HG03066 (cell line): ENCODE results near the gene NCOA1.

Experiments
- ATAC-seq: cut with Tn5 transposase; IDR thresholded peaks from one replicate; pipeline ENCODE4 v1.9.1; 2021; ENCODE audit warnings: low read depth; ENCODE audit not compliant: unreplicated experiment

The NCOA1 gene

DNA sequence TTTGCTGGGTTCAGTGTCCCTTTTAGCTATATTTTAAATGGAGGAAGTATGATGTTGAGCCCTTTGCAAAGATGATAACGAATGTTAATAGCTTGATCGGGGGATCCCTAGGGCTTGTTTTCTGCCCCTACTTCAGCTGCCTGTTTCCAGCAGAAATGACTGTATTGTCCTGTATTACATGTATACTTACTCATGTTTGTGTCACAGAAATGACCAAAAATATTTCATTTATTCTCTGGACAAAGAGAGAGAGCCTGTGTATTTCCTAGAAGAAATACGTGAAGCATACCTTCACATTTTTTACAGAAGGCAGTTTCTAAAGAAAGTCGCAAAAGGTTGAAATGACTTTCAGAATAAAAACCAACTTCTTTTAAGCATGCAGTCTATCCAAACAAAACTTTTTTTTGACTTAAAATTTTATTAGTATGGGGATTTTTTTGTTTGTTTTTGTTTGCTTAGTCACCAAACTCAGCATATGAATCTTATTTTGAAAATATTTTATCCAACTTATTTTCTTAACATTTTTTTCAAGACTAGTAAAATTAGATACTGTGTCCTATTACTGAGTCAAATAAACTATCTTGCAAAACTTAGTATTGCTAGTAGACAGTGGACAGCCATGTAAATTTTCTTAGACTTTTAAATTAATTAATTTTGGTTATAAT is 233.2 kb downstream of the NCOA1 start:
- ATAC-seq: no peak

- no peak for ATAC-seq
These were observed 234.9 kb downstream of the NCOA1 start for GRCh38 chr2:24725956-24726355.

DNA sequence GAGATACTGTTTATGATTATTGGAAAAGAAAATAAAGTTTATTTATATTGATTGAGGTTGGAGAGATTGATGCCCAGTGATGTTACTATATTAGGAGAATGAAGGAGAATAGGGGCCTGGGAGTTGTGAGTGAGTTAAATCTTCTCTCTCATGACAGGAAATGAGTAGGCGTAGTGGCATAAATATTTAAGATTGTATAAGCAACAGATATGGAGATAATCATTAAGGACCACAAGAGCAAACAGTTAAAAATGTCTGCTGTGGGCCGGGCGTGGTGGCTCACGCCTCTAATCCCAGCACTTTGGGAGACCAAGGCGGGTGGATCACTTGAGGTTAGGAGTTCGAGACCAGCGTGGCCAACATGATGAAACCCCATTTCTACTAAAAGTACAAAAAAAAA is 239.4 kb downstream of the NCOA1 start:
- ATAC-seq: no peak

GRCh38 chr2:24731040-24731439 is 240.0 kb downstream of the NCOA1 start:
- ATAC-seq: no peak

DNA sequence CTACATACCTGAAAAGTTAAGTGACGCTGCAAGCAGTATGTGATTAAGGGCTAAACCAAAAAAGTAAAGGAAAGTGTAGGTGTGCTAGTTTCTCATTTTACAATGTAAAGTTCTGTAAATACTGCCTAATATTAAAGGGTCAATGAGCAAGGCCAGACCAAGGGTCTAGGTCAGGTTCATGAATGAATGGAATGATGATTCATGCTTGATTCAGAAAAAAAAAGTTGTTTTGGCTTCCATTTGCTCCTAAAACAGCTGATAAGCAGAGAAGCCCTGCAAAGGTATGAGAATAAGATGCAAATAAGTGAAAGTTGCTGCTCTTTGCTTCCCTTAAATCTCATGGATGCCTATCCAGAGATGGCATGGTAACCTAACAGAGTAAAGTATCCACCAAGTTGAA is 240.9 kb downstream of the NCOA1 start:
- no peak for ATAC-seq

DNA sequence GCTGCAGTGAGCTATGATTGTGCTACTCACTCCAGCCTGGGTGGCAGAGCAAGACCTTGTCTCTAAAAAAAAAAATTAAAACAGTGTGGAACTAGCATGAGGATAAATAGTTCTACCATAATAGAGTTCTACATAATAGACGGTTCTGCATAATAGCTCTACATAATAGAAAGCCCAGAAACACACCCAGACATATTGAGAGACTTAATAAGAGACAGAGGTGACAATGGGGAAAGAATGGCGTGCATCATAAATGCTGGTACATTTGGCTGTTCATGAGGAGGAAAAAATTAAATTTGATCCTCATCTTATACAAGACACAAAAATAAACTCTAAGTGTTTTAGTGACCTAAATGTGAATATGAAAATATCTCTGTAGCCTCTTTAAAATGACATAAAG is 243.7 kb downstream of the NCOA1 start:
- no peak for ATAC-seq

- ATAC-seq: no peak
These were observed 248.4 kb downstream of the NCOA1 start for GRCh38 chr2:24739354-24740025.

GRCh38 chr2:24740142-24740541 is 249.1 kb downstream of the NCOA1 start:
- ATAC-seq: no peak

GRCh38 chr2:24742730-24743129 is 251.7 kb downstream of the NCOA1 start:
- no peak for ATAC-seq

DNA sequence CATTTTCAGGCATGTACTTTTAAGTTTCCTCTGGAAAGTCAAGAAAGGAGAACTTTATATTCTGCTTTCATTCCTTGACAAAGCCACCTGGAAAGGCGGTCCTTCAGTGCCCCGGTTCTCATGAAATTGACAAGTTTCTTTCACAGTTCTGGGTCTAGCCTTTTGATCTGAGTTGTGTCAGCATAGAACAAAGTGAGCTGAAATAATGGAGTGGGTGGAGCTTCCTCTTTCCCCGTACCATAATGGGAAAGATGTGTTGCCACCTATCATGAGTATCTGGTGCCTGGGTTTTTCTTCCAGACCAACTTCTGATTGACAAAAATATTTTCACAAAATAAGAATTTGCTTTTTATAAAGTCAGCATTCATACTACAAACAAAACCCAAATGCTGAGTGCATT is 252.9 kb downstream of the NCOA1 start:
- ATAC-seq: no peak

GRCh38 chr2:24744356-24744755 is 253.3 kb downstream of the NCOA1 start:
- ATAC-seq: no peak

DNA sequence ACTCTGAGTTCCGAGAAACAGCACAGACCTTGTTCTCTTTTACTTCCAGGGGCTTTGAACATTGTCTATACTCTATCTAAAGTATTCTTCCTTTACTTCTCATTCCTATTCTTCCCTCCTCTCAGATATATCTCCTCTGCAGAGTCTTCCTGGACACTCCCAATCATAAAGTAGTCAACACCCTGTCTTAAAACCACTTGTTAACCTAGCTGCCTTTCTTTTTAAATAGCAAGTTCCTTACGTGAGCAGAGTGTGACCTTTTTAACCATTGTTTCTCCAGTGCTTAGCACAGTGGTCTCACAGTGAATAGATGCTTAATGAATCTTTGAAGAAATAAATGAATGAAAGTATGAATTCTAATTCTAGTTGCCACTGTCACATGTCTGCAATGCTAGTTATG is 254.8 kb downstream of the NCOA1 start:
- ATAC-seq: no peak

GRCh38 chr2:24747299-24747698 is 256.2 kb downstream of the NCOA1 start:
- ATAC-seq: no peak

DNA sequence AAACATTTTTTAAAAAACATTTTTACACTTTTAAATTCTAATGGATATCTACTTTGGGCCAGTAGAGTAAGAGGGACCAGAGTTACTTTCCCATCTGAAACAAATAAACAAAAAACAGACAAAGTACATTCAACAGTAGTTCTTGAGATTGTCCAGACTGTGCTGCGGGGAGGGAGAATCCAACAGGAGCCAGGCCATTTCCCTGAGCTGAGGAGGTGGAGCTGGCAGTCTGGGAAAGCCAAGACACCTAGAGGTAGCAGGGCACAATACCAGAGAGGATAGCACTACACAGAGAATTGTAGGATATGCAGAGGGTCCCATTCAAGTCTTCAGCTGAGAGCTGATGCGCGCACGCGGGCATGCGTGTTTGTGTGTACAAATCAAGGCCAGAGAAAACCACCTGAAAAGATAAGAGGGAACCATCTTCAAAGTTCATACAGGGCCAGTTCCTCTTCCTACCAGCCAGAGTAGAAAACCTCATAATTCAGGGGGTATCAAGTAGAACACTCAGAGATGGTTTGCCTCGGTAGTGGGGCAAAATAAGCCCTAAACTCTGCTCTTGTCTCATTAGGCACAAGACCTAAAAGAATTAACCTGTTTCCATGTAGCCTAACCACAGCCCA is 258.1 kb downstream of the NCOA1 start:
- ATAC-seq: no peak

DNA sequence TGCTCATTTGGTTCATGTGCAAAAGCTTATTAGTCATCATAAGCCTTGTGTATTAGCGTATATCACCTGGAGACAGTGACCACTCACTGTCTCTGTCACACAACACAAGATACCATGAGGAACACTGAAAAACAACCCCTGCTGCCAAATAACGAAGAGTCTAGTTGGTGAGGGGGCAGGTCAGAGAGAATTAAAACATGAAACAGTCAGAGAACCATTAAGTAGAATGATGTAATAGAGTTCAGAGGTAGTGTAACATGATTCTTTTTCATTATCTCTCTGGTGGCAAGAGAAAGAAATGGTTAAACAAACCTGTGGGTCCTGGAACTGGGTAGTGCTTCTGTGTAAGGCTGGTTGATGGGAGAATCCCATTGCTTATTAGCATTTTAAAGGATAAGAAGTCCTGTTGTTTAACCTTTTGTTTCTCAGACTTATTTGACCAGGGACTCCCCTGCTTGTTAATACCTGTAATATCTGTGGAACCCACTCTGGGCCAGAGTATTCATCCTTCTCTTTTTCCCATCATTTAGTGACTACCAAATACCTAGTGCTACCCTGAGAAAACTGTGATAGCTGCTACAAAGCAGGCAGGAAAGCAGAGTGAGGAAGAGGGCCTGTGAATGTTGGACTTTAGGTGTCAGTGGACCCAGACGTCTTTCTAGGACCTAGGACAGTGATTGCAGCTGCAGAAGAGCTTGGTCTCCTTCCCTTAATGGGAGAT is 264.1 kb downstream of the NCOA1 start:
- ATAC-seq: no peak

GRCh38 chr2:24756789-24757188 is 265.7 kb downstream of the NCOA1 start:
- ATAC-seq: no peak

- ATAC-seq: no peak
These were observed 270.8 kb downstream of the NCOA1 start for GRCh38 chr2:24761866-24762265.

- no peak for ATAC-seq
These were observed 271.5 kb downstream of the NCOA1 start for GRCh38 chr2:24762518-24762917.

DNA sequence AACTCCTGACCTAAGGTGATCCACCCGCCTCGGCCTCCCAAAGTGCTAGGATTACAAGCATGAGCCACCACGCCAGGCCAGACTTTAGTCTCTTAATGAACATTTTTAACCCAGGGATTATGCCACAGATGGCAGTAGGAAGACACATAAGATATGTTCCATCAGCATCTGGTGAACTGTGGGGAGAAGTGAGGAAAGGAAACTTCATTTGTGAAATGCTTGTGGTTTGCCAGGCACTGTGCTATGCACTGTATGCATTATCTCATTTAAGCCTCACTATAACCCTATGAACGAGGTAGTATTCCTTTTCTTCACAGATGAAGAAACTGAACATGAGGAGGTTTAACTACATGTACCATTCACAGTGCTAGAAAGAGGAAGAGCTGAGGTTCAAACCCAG is 272.8 kb downstream of the NCOA1 start:
- ATAC-seq: no peak

DNA sequence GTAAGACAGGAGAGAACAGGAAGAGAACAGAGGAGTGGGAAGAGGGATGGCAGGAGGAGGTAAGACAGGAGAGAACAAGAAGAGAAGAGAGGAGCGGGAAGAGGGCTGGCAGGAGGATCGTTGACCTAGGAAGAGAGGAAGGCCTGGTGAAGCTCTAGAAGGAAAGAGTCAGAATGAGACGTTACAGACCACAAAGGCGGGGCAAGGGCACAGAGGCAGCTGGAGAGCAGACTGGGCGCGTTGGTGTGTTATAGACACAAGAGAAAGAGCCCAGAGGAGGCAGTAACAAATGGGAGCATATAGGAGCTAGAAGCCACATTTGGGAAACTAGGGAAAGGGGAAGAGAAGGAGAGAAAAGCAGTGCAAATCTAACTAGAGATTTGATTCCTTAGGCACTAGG is 275.6 kb downstream of the NCOA1 start:
- no peak for ATAC-seq

- no peak for ATAC-seq
These were observed 277.0 kb downstream of the NCOA1 start for GRCh38 chr2:24768013-24768412.
